Measurements from ENCODE around the gene PPP3CB.

Gene PPP3CB

GRCh38 chr10:73480158-73480557 is 15.7 kb downstream of the PPP3CB start:
- H3K4me3 ChIP-seq (ENCODE audit: low read depth, low read length) = no peak overlapping the region
- in situ Hi-C loops (cut with HindIII; ENCODE audit: low pct_ligation_motif_present, low sequenced_read_pairs) = no loop called here
- no peak overlapping the region for H3K27ac ChIP-seq
- no peak for TF ChIP-seq CTCF (IDR thresholded peaks at IDR 0.05; ENCODE audit: low read depth, low read length, missing control alignments)
- H3K27me3 ChIP-seq (replicated peaks) = no peaks in the 10 kb centered on the region
- peaks cover 4% of the 10 kb centered on the region for H3K36me3 ChIP-seq (replicated peaks)
- DNase-seq = no peak

GRCh38 chr10:73478636-73479035 is 17.2 kb downstream of the PPP3CB start:
- in situ Hi-C loops (cut with HindIII; ENCODE audit: low pct_ligation_motif_present, low sequenced_read_pairs) = no loop called here
- Histone ChIP-seq H3K36me3 (replicated peaks) (peaks cover 13% of the 10 kb centered on the region), H3K27ac (no peak overlapping the region), H3K27me3 (replicated peaks) (no peaks in the 10 kb centered on the region), H3K4me3 (ENCODE audit: low read depth, low read length) (no peak overlapping the region)
- TF ChIP-seq CTCF (IDR thresholded peaks at IDR 0.05; ENCODE audit: low read depth, low read length, missing control alignments) = no peak
- no peak for DNase-seq

GRCh38 chr10:73471226-73471625 is 24.6 kb downstream of the PPP3CB start:
- Histone ChIP-seq H3K36me3 (replicated peaks) (peaks cover 34% of the 10 kb centered on the region), H3K27me3 (replicated peaks) (no peaks in the 10 kb centered on the region), H3K4me3 (ENCODE audit: low read depth, low read length) (no peak overlapping the region), H3K27ac (no peak overlapping the region)
- in situ Hi-C loops (cut with HindIII; ENCODE audit: low pct_ligation_motif_present, low sequenced_read_pairs) = no loop called here
- no peak for DNase-seq
- TF ChIP-seq CTCF (IDR thresholded peaks at IDR 0.05; ENCODE audit: low read depth, low read length, missing control alignments) = no peak

GRCh38 chr10:73469579-73469978 is 26.2 kb downstream of the PPP3CB start:
- no peak overlapping the region for H3K4me3 ChIP-seq (ENCODE audit: low read depth, low read length)
- no peak for DNase-seq
- peaks cover 34% of the 10 kb centered on the region for H3K36me3 ChIP-seq (replicated peaks)
- in situ Hi-C loops (cut with HindIII; ENCODE audit: low pct_ligation_motif_present, low sequenced_read_pairs) = no loop called here
- no peaks in the 10 kb centered on the region for H3K27me3 ChIP-seq (replicated peaks)
- no peak overlapping the region for H3K27ac ChIP-seq
- TF ChIP-seq CTCF (IDR thresholded peaks at IDR 0.05; ENCODE audit: low read depth, low read length, missing control alignments) = no peak

GRCh38 chr10:73467206-73467605 is 28.6 kb downstream of the PPP3CB start:
- no peak overlapping the region for H3K27ac ChIP-seq
- no peak for DNase-seq
- no peaks in the 10 kb centered on the region for H3K27me3 ChIP-seq (replicated peaks)
- no peak for TF ChIP-seq CTCF (IDR thresholded peaks at IDR 0.05; ENCODE audit: low read depth, low read length, missing control alignments)
- H3K4me3 ChIP-seq (ENCODE audit: low read depth, low read length) = no peak overlapping the region
- H3K36me3 ChIP-seq (replicated peaks) = peaks cover 34% of the 10 kb centered on the region
- in situ Hi-C loops (cut with HindIII; ENCODE audit: low pct_ligation_motif_present, low sequenced_read_pairs) = no loop called here

- TF ChIP-seq CTCF (IDR thresholded peaks at IDR 0.05; ENCODE audit: low read depth, low read length, missing control alignments) = no peak
- no peak overlapping the region for H3K27ac ChIP-seq
- DNase-seq = no peak
- H3K36me3 ChIP-seq (replicated peaks) = peaks cover 34% of the 10 kb centered on the region
- H3K27me3 ChIP-seq (replicated peaks) = no peaks in the 10 kb centered on the region
- no peak overlapping the region for H3K4me3 ChIP-seq (ENCODE audit: low read depth, low read length)
- in situ Hi-C loops (cut with HindIII; ENCODE audit: low pct_ligation_motif_present, low sequenced_read_pairs) = no loop called here
Observed at GRCh38 chr10:73465978-73466726, 29.7 kb downstream of the PPP3CB start.

Measured in brain microvascular endothelial cell (primary cell).